K562 (cell line): ENCODE measurements around the gene GTF2A1L. TPM values are rescaled to one million over a fixed set of nuclear protein-coding genes. Genes with fewer than 3 reads are reported as not detected.

Experiments used
- ATAC-seq: fragments of 200-7000 bp; cut with Tn5 transposase; 3 replicates; pipeline ENCODE4 v1.9.1; 2020; ENCODE audit warnings: moderate library complexity
- BruUV-seq: library from RNA; stranded (reverse); fragments of 400-500 nt; replicated peaks from 2 replicates; lab custom pipeline; 2021; lab: Mats Ljungman, UMichigan
- CTCF ChIA-PET: fragments of 300-600 bp; formaldehyde crosslinking; extraction: SDS; loops from one replicate; lab custom pipeline; 2021; ENCODE audit warnings: low intra/inter-chr PET ratio; lab: Yijun Ruan, JAX
- POLR2A ChIA-PET: fragments of 300-600, 350-650 bp; sonication (Branson Sonifier 250); formaldehyde crosslinking; extraction: SDS; loops from one replicate; lab custom pipeline; 2021; ENCODE audit warnings: antibody characterized with exemption, inconsistent platforms; lab: Yijun Ruan, JAX
- DNase-seq, 4 experiments: peaks; one replicate each; pipeline versions ENCODE4 v3.0.0 to v3.0.0-alpha.2; 2011 to 2018; ENCODE audit warnings: low spot score in 3 of 4, mixed read lengths in 3 of 4; ENCODE audit errors: extremely low read depth in 1 of 4
- FAIRE-seq: peaks from 2 replicates; lab custom pipeline; 2011; peaks lifted over from hg19 to GRCh38; lab: Jason Lieb, UNC
- H2AFZ ChIP-seq: 2 replicates; pipeline ENCODE4 v1.6.0; 2011; ENCODE audit warnings: low read depth, low read length, control low read depth, inconsistent platforms
- H3K27ac ChIP-seq: fragments of 200-600 bp; 3 replicates; pipeline ENCODE4 v1.8.0; 2011; ENCODE audit warnings: low read depth, mild to moderate bottlenecking, control low read depth, inconsistent platforms, low read length, moderate library complexity, mixed read lengths; ENCODE audit errors: extremely low read depth
- H3K27me3 ChIP-seq, 2 experiments: fragments of 300-600 bp in 1 of 2; 2 replicates in 1 of 2; 3 replicates in 1 of 2; pipeline versions ENCODE4 v1.6.0 to v1.8.0; 2011; ENCODE audit warnings: inconsistent platforms in 2 of 2, low read length in 2 of 2, mild to moderate bottlenecking in 1 of 2, mixed read lengths in 1 of 2, moderate library complexity in 1 of 2; ENCODE audit not compliant: control insufficient read depth in 2 of 2, insufficient read depth in 2 of 2
- H3K36me3 ChIP-seq: fragments of 300-600 bp; 3 replicates; pipeline ENCODE4 v1.8.0; 2011; ENCODE audit warnings: mild to moderate bottlenecking, low read length, inconsistent platforms; ENCODE audit not compliant: control insufficient read depth, insufficient read depth
- H3K4me1 ChIP-seq, 2 experiments: fragments of 200-600 bp in 1 of 2; replicated peaks in 1 of 2; 2 replicates in 1 of 2; 3 replicates in 1 of 2; pipeline versions ENCODE4 v1.5.1 to v1.8.0; 2011; ENCODE audit warnings: inconsistent platforms in 2 of 2, low read length in 2 of 2, mild to moderate bottlenecking in 1 of 2, mixed read lengths in 1 of 2, moderate library complexity in 1 of 2; ENCODE audit not compliant: control insufficient read depth in 2 of 2, insufficient read depth in 2 of 2
- H3K4me2 ChIP-seq: 2 replicates; pipeline ENCODE4 v1.6.1; 2011; ENCODE audit warnings: low read length, control low read depth, inconsistent platforms, mixed read lengths; ENCODE audit not compliant: insufficient read depth
- H3K4me3 ChIP-seq: fragments of 200-600 bp; sonication (generic), shearing (Covaris generic); 2 replicates; pipeline ENCODE4 v1.5.1; 2016; ENCODE audit warnings: control low read depth, inconsistent platforms
- H3K79me2 ChIP-seq: fragments of 200-600 bp; 3 replicates; pipeline ENCODE4 v1.8.0; 2011; ENCODE audit warnings: low read length, inconsistent platforms; ENCODE audit not compliant: control insufficient read depth, insufficient read depth
- H3K9ac ChIP-seq, 2 experiments: 2 replicates each; pipeline versions ENCODE4 v1.6.0 to v1.6.1; 2011; ENCODE audit warnings: low read depth in 2 of 2, low read length in 2 of 2, control low read depth in 1 of 2, inconsistent platforms in 1 of 2, mild to moderate bottlenecking in 1 of 2, mixed read lengths in 1 of 2; ENCODE audit not compliant: insufficient read depth in 1 of 2
- H3K9me1 ChIP-seq: one replicate; pipeline ENCODE4 v1.6.0; 2011; ENCODE audit warnings: inconsistent platforms, mild to moderate bottlenecking, low read length, moderate library complexity; ENCODE audit not compliant: control insufficient read depth, insufficient read depth
- H3K9me3 ChIP-seq: replicated peaks from 2 replicates; pipeline ENCODE4 v1.5.1; 2011; ENCODE audit warnings: low read depth, low read length, inconsistent platforms; ENCODE audit not compliant: control insufficient read depth, insufficient read depth
- H4K20me1 ChIP-seq: replicated peaks from 2 replicates; pipeline ENCODE4 v1.6.1; 2011; ENCODE audit warnings: low read length, inconsistent platforms, mixed read lengths; ENCODE audit not compliant: control insufficient read depth, insufficient read depth
- EHMT2 ChIP-seq: fragments of 450-650 bp; IDR thresholded peaks from 2 replicates; pipeline ENCODE4 v1.6.1; 2018; ENCODE audit warnings: antibody characterized with exemption
- FOXA1 ChIP-seq: fragments of 450-650 bp; IDR thresholded peaks from 2 replicates; pipeline ENCODE4 v1.6.1; 2016; ENCODE audit warnings: mild to moderate bottlenecking, borderline replicate concordance
- FOXA3 ChIP-seq, 2 experiments: fragments of 450-650 bp in 1 of 2; sonication (generic) in 1 of 2; formaldehyde crosslinking; IDR thresholded peaks in 1 of 2; conservative IDR thresholded peaks in 1 of 2; 2 replicates each; pipeline versions ENCODE4 v1.4.0 to v1.8.0; 2020 to 2022; ENCODE audit warnings: mild to moderate bottlenecking in 2 of 2, missing genetic modification reagents in 1 of 2
- FOXK2 ChIP-seq, 2 experiments: fragments of 450-650 bp; IDR thresholded peaks in 1 of 2; conservative IDR thresholded peaks in 1 of 2; 2 replicates each; pipeline ENCODE4 v1.6.1; 2016; ENCODE audit warnings: low read depth in 2 of 2, mild to moderate bottlenecking in 1 of 2
- PCBP2 ChIP-seq: fragments of 200-400 bp; formaldehyde crosslinking; IDR thresholded peaks from 2 replicates; pipeline ENCODE4 v1.6.1; 2018; ENCODE audit warnings: low read length, low read depth, mild to moderate bottlenecking, moderate library complexity; ENCODE audit not compliant: poor library complexity, severe bottlenecking
- YBX1 ChIP-seq: fragments of 450-650 bp; IDR thresholded peaks from 2 replicates; pipeline ENCODE4 v1.7.1; 2016; ENCODE audit warnings: mild to moderate bottlenecking
- YY1 ChIP-seq, 3 experiments: IDR thresholded peaks; 2 replicates each; pipeline ENCODE4 v1.6.1; 2011; ENCODE audit warnings: low read length in 2 of 3, mild to moderate bottlenecking in 2 of 3, moderate library complexity in 2 of 3, borderline replicate concordance in 1 of 3, control low read depth in 1 of 3, low read depth in 1 of 3; ENCODE audit not compliant: insufficient read depth in 3 of 3, insufficient replicate concordance in 2 of 3, control insufficient read depth in 1 of 3, insufficient read length in 1 of 3; ENCODE audit errors: extremely low read depth in 1 of 3
- WGBS: fragments of 100-300 bp; shearing (Covaris generic); methylation state at CpG from one replicate; pipeline ENCODE4 v1.1.6; 2016; ENCODE audit warnings: low coverage, mixed read lengths; ENCODE audit not compliant: insufficient coverage; ENCODE audit errors: missing lambda C conversion rate; 5-methylcytosine and 5-hydroxymethylcytosine counted together
- in situ Hi-C: fragments of 300-500 bp; cut with MboI; formaldehyde crosslinking; loops from 4 replicates; pipeline ENCODE4 v1.15.0; 2018; ENCODE audit warnings: inconsistent platforms, mixed read lengths
- intact Hi-C: fragments of 100-400 bp; cut with micrococcal nuclease; formaldehyde crosslinking; loops from 2 replicates; pipeline ENCODE4 v1.14.2; 2022
- polyA plus RNA-seq, 8 experiments: library from polyadenylated mRNA; depleted of rRNA in 4 of 8; stranded (reverse) in 5 of 8; unstranded in 3 of 8; fragments of >200 nt; fragmentation: Nextera tagmentation in 2 of 8; fragmentation: Illumina TruSeq in 1 of 8; extraction: Ambion mirVana in 2 of 8; extraction: Trizol in 1 of 8; gene quantifications; 2 replicates each; pipeline versions ENCODE4 v1.2.1 to v1.2.3, GENCODE V29; 2011 to 2014; ENCODE audit warnings: inconsistent platforms in 1 of 8, missing spikeins in 1 of 8
- total RNA-seq, 7 experiments: library from RNA; depleted of rRNA in 6 of 7; stranded (reverse); fragments of >200 nt in 6 of 7; fragmentation: Illumina TruSeq in 2 of 7; extraction: Trizol in 2 of 7; gene quantifications; 2 replicates each; pipeline versions ENCODE4 v1.2.1 to v1.2.3, GENCODE V29; 2011 to 2021; ENCODE audit warnings: low replicate concordance in 1 of 7

GTF2A1L gene
- total and polyA plus RNA-seq, 9 of the 15 experiments (the other 6 are each of a cell fraction or from before 2014, with no cell fraction given) = 0.05 to 0.35 (median 0.12) TPM; not detected in 5

- BruUV-seq = no TSS peak
- DNase-seq = peak in 1 of 4 experiments; percentile 30
- Histone ChIP-seq H4K20me1 (no peaks in the 10 kb centered on the region), H3K9ac (no peak overlapping the region; a peak in 1 of 4 replicates), H3K4me1 (0 out of 5 replicates have a peak, but pooled peaks cover 0 to 8% of the 10 kb centered on the region in 2 experiments), H3K36me3 (no peaks in the 10 kb centered on the region), H3K79me2 (no peaks in the 10 kb centered on the region), H3K9me1 (no peaks in the 10 kb centered on the region), H3K4me2 (peak overlapping the region; percentile 55), H3K27ac (no peak overlapping the region; the same call in 2 of the 3 replicates), H3K9me3 (peaks cover 2% of the 10 kb centered on the region; the same call in 1 of the 2 replicates), H2AFZ (peak overlapping the region; percentile 81), H3K4me3 (no peak overlapping the region), H3K27me3 (no peaks in the 10 kb centered on the region)
- CTCF ChIA-PET = no interaction called here
- 1% methylated on average over 6 of the region's 6 CpGs for WGBS
- POLR2A ChIA-PET = interaction anchor here (0.8 to 1.2 kb wide), 2 partner anchors 11 to 21 kb away, joined by 3 to 4 read pairs; no protein-coding TSS in a partner anchor
- in situ Hi-C loops (no loop called here), intact Hi-C loops (no loop called here)
- peak; percentile 73 for FAIRE-seq
- TF ChIP-seq YY1 (IDR thresholded peaks at IDR 0.05; ENCODE audit: borderline replicate concordance in 1 of 3, control insufficient read depth in 1 of 3, extremely low read depth in 1 of 3, insufficient read depth in 3 of 3, insufficient read length in 1 of 3, insufficient replicate concordance in 2 of 3, low read depth in 1 of 3, low read length in 2 of 3) (peak in 1 of 3 experiments; percentile 71), YBX1 (no peak), PCBP2 (no peak), FOXK2 (conservative IDR thresholded peaks at IDR 0.05 in 1 of 2, IDR thresholded peaks at IDR 0.05 in 1 of 2; ENCODE audit: low read depth in 2 of 2) (0 out of 4 replicates have a peak, but pooled peaks of 1 of the 2 experiments have one; percentile 28), FOXA3 (CRISPR knock-in tag; conservative IDR thresholded peaks at IDR 0.05 in 1 of 2, IDR thresholded peaks at IDR 0.05 in 1 of 2) (peak; percentile 26 to 90; a peak in 3 of 4 replicates), FOXA1 (0 out of 2 replicates have a peak, but pooled peaks have one; percentile 23), EHMT2 (peak; percentile 24; the same call in 1 of the 2 replicates)
- peak; percentile 81 for ATAC-seq
Observed at GRCh38 chr2:48707466-48707865, 89.8 kb downstream of the GTF2A1L start.
